Natural killer cell treated with Interleukin-12 subunit alpha and Interleukin-12 subunit beta and Interleukin-15 and Interleukin-18, amount 100 ng/mL, for 72 hours (primary cell): ENCODE results near the gene CCDC86. TPM values are rescaled to one million over a fixed set of nuclear protein-coding genes. Genes with fewer than 3 reads are reported as not detected.

Experiments
- ATAC-seq, 2 donors: fragments of 150-1000 bp; cut with Tn5 transposase in 1 of 2; sonication (Bioruptor Pico), chemical (Tn5 transposase) in 1 of 2; 2 replicates each; pipeline ENCODE4 v1.10.0; 2021
- DNase-seq: peaks from one replicate; pipeline ENCODE4 v3.0.0; 2022; ENCODE audit warnings: low spot score
- H3K27ac Mint-ChIP-seq, 2 donors: 1 replicate in 1 of 2; 2 replicates in 1 of 2; pipeline ENCODE4 v1.8.0; 2022; ENCODE audit warnings: mixed read lengths in 2 of 2, mild to moderate bottlenecking in 1 of 2, moderate library complexity in 1 of 2
- H3K27me3 Mint-ChIP-seq, 2 donors: 1 replicate in 1 of 2; 2 replicates in 1 of 2; pipeline ENCODE4 v1.8.0; 2022; ENCODE audit warnings: mixed read lengths in 2 of 2
- H3K36me3 Mint-ChIP-seq: one replicate; pipeline ENCODE4 v1.8.0; 2022; ENCODE audit warnings: mixed read lengths
- H3K4me1 Mint-ChIP-seq, 2 donors: 1 replicate in 1 of 2; 2 replicates in 1 of 2; pipeline ENCODE4 v1.8.0; 2022; ENCODE audit warnings: low read depth in 2 of 2, mixed read lengths in 2 of 2, mild to moderate bottlenecking in 1 of 2
- H3K4me3 Mint-ChIP-seq: one replicate; pipeline ENCODE4 v1.8.0; 2022; ENCODE audit warnings: mixed read lengths
- H3K9me3 Mint-ChIP-seq: 2 replicates; pipeline ENCODE4 v1.8.0; 2022; ENCODE audit warnings: mixed read lengths
- total RNA-seq, 2 donors: library from RNA; stranded (reverse); gene quantifications; one replicate each; pipeline ENCODE4 v1.2.3, GENCODE V29; 2022

Gene CCDC86
- total RNA-seq, 2 donors from 2014 or later = 45.0 to 78.7 TPM

- no peak overlapping the region for H3K4me3 Mint-ChIP-seq
- no peaks in the 10 kb centered on the region for H3K9me3 Mint-ChIP-seq
- no peaks in the 10 kb centered on the region for H3K27me3 Mint-ChIP-seq
- no peaks in the 10 kb centered on the region for H3K4me1 Mint-ChIP-seq
- no peak for ATAC-seq
- H3K27ac Mint-ChIP-seq = no peak overlapping the region
- DNase-seq = no peak
- H3K36me3 Mint-ChIP-seq = no peaks in the 10 kb centered on the region
Measured at GRCh38 chr11:60873533-60873932, 31.6 kb downstream of the CCDC86 start.

GRCh38 chr11:60874421-60875365 lies 32.8 kb downstream of the CCDC86 start:
- no peak for DNase-seq
- no peaks in the 10 kb centered on the region for H3K4me1 Mint-ChIP-seq
- no peaks in the 10 kb centered on the region for H3K9me3 Mint-ChIP-seq
- H3K36me3 Mint-ChIP-seq = no peaks in the 10 kb centered on the region
- H3K4me3 Mint-ChIP-seq = no peak overlapping the region
- H3K27me3 Mint-ChIP-seq = no peaks in the 10 kb centered on the region
- no peak overlapping the region for H3K27ac Mint-ChIP-seq
- no peak for ATAC-seq

GRCh38 chr11:60875366-60876167 lies 33.7 kb downstream of the CCDC86 start:
- Mint-ChIP-seq H3K27me3 (no peaks in the 10 kb centered on the region), H3K9me3 (no peaks in the 10 kb centered on the region), H3K27ac (no peak overlapping the region), H3K4me3 (no peak overlapping the region), H3K36me3 (no peaks in the 10 kb centered on the region), H3K4me1 (no peaks in the 10 kb centered on the region)
- ATAC-seq = peak in 1 of 2 donors; percentile 4
- no peak for DNase-seq

GRCh38 chr11:60876168-60876485 lies 34.2 kb downstream of the CCDC86 start:
- Mint-ChIP-seq H3K36me3 (no peaks in the 10 kb centered on the region), H3K27me3 (no peaks in the 10 kb centered on the region), H3K27ac (no peak overlapping the region), H3K4me3 (no peak overlapping the region), H3K4me1 (no peaks in the 10 kb centered on the region), H3K9me3 (no peaks in the 10 kb centered on the region)
- no peak for DNase-seq
- ATAC-seq = no peak

- ATAC-seq = no peak
- H3K27me3 Mint-ChIP-seq = no peaks in the 10 kb centered on the region
- H3K27ac Mint-ChIP-seq = no peak overlapping the region
- no peak for DNase-seq
- peaks cover 13% of the 10 kb centered on the region for H3K36me3 Mint-ChIP-seq
- H3K4me3 Mint-ChIP-seq = no peak overlapping the region
- H3K4me1 Mint-ChIP-seq = peaks cover 0 to 2% of the 10 kb centered on the region in 2 donors
- H3K9me3 Mint-ChIP-seq = no peaks in the 10 kb centered on the region
Measured at GRCh38 chr11:60878245-60879101, 36.6 kb downstream of the CCDC86 start.

GRCh38 chr11:60879104-60879503 lies 37.2 kb downstream of the CCDC86 start:
- H3K27ac Mint-ChIP-seq = no peak overlapping the region
- H3K4me1 Mint-ChIP-seq = peaks cover 0 to 4% of the 10 kb centered on the region in 2 donors
- ATAC-seq = no peak
- no peak for DNase-seq
- no peaks in the 10 kb centered on the region for H3K27me3 Mint-ChIP-seq
- H3K36me3 Mint-ChIP-seq = peaks cover 17% of the 10 kb centered on the region
- H3K4me3 Mint-ChIP-seq = no peak overlapping the region
- H3K9me3 Mint-ChIP-seq = no peaks in the 10 kb centered on the region

GRCh38 chr11:60879971-60880588 lies 38.2 kb downstream of the CCDC86 start:
- H3K27me3 Mint-ChIP-seq = no peaks in the 10 kb centered on the region
- H3K36me3 Mint-ChIP-seq = peaks cover 17% of the 10 kb centered on the region
- DNase-seq = no peak
- peaks cover 0 to 4% of the 10 kb centered on the region in 2 donors for H3K4me1 Mint-ChIP-seq
- no peak for ATAC-seq
- H3K4me3 Mint-ChIP-seq = no peak overlapping the region
- no peaks in the 10 kb centered on the region for H3K9me3 Mint-ChIP-seq
- H3K27ac Mint-ChIP-seq = no peak overlapping the region

- peaks cover 17% of the 10 kb centered on the region for H3K36me3 Mint-ChIP-seq
- no peak overlapping the region for H3K4me3 Mint-ChIP-seq
- H3K27me3 Mint-ChIP-seq = no peaks in the 10 kb centered on the region
- H3K9me3 Mint-ChIP-seq = no peaks in the 10 kb centered on the region
- ATAC-seq (no peak), DNase-seq (no peak)
- H3K27ac Mint-ChIP-seq = no peak overlapping the region
- peaks cover 0 to 4% of the 10 kb centered on the region in 2 donors for H3K4me1 Mint-ChIP-seq
Measured at GRCh38 chr11:60880643-60881282, 38.9 kb downstream of the CCDC86 start.

- no peak for DNase-seq
- no peak overlapping the region for H3K4me3 Mint-ChIP-seq
- no peak overlapping the region for H3K27ac Mint-ChIP-seq
- no peaks in the 10 kb centered on the region for H3K9me3 Mint-ChIP-seq
- H3K36me3 Mint-ChIP-seq = peaks cover 22% of the 10 kb centered on the region
- H3K27me3 Mint-ChIP-seq = no peaks in the 10 kb centered on the region
- peak; percentile 57 to 64 for ATAC-seq
- peaks cover 9 to 10% of the 10 kb centered on the region in 2 donors for H3K4me1 Mint-ChIP-seq
Measured at GRCh38 chr11:60887556-60887955, 45.6 kb downstream of the CCDC86 start.

GRCh38 chr11:60889869-60890311 lies 48.0 kb downstream of the CCDC86 start:
- Mint-ChIP-seq H3K36me3 (peaks cover 17% of the 10 kb centered on the region), H3K9me3 (no peaks in the 10 kb centered on the region), H3K4me1 (peaks cover 6 to 10% of the 10 kb centered on the region in 2 donors), H3K27ac (no peak overlapping the region), H3K4me3 (no peak overlapping the region), H3K27me3 (no peaks in the 10 kb centered on the region)
- ATAC-seq (no peak), DNase-seq (no peak)

GRCh38 chr11:60890696-60891095 lies 48.8 kb downstream of the CCDC86 start:
- ATAC-seq = no peak

GRCh38 chr11:60891103-60891741 lies 49.3 kb downstream of the CCDC86 start:
- H3K27me3 Mint-ChIP-seq = no peaks in the 10 kb centered on the region
- H3K4me3 Mint-ChIP-seq = no peak overlapping the region
- no peak for ATAC-seq
- peaks cover 26% of the 10 kb centered on the region for H3K36me3 Mint-ChIP-seq
- H3K27ac Mint-ChIP-seq = peak overlapping the region in 1 of 2 donors; percentile 33
- no peak for DNase-seq
- H3K4me1 Mint-ChIP-seq = peaks cover 6 to 10% of the 10 kb centered on the region in 2 donors
- no peaks in the 10 kb centered on the region for H3K9me3 Mint-ChIP-seq

More at GRCh38 chr11:60890696-60891095, 48.8 kb downstream of the CCDC86 start:
- H3K27ac Mint-ChIP-seq = no peak overlapping the region
- no peaks in the 10 kb centered on the region for H3K27me3 Mint-ChIP-seq
- no peaks in the 10 kb centered on the region for H3K9me3 Mint-ChIP-seq
- H3K36me3 Mint-ChIP-seq = peaks cover 23% of the 10 kb centered on the region
- no peak for DNase-seq
- peaks cover 6 to 10% of the 10 kb centered on the region in 2 donors for H3K4me1 Mint-ChIP-seq
- H3K4me3 Mint-ChIP-seq = no peak overlapping the region
